K562 (cell line): Measurements from ENCODE around the gene ZNF598. TPM values are rescaled to one million over a fixed set of nuclear protein-coding genes. Genes with fewer than 3 reads are reported as not detected.
A peak's percentile ranks its signal among the peaks of the same experiment; 100 is the strongest.

Source experiments
- ATAC-seq: fragments of 200-7000 bp; cut with Tn5 transposase; 3 replicates; pipeline ENCODE4 v1.9.1; 2020; ENCODE audit warnings: moderate library complexity
- BruUV-seq: library from RNA; stranded (reverse); fragments of 400-500 nt; replicated peaks from 2 replicates; lab custom pipeline; 2021; lab: Mats Ljungman, UMichigan
- CTCF ChIA-PET: fragments of 300-600 bp; formaldehyde crosslinking; extraction: SDS; loops from one replicate; lab custom pipeline; 2021; ENCODE audit warnings: low intra/inter-chr PET ratio; lab: Yijun Ruan, JAX
- POLR2A ChIA-PET: fragments of 300-600, 350-650 bp; sonication (Branson Sonifier 250); formaldehyde crosslinking; extraction: SDS; loops from one replicate; lab custom pipeline; 2021; ENCODE audit warnings: antibody characterized with exemption, inconsistent platforms; lab: Yijun Ruan, JAX
- DNase-seq, 4 experiments: peaks; one replicate each; pipeline versions ENCODE4 v3.0.0 to v3.0.0-alpha.2; 2011 to 2018; ENCODE audit warnings: low spot score in 3 of 4, mixed read lengths in 3 of 4; ENCODE audit errors: extremely low read depth in 1 of 4
- FAIRE-seq: peaks from 2 replicates; lab custom pipeline; 2011; peaks lifted over from hg19 to GRCh38; lab: Jason Lieb, UNC
- H2AFZ ChIP-seq: 2 replicates; pipeline ENCODE4 v1.6.0; 2011; ENCODE audit warnings: low read depth, low read length, control low read depth, inconsistent platforms
- H3K27ac ChIP-seq: fragments of 200-600 bp; 3 replicates; pipeline ENCODE4 v1.8.0; 2011; ENCODE audit warnings: low read depth, mild to moderate bottlenecking, control low read depth, inconsistent platforms, low read length, moderate library complexity, mixed read lengths; ENCODE audit errors: extremely low read depth
- H3K27me3 ChIP-seq, 2 experiments: fragments of 300-600 bp in 1 of 2; 2 replicates in 1 of 2; 3 replicates in 1 of 2; pipeline versions ENCODE4 v1.6.0 to v1.8.0; 2011; ENCODE audit warnings: inconsistent platforms in 2 of 2, low read length in 2 of 2, mild to moderate bottlenecking in 1 of 2, mixed read lengths in 1 of 2, moderate library complexity in 1 of 2; ENCODE audit not compliant: control insufficient read depth in 2 of 2, insufficient read depth in 2 of 2
- H3K36me3 ChIP-seq: fragments of 300-600 bp; 3 replicates; pipeline ENCODE4 v1.8.0; 2011; ENCODE audit warnings: mild to moderate bottlenecking, low read length, inconsistent platforms; ENCODE audit not compliant: control insufficient read depth, insufficient read depth
- H3K4me1 ChIP-seq, 2 experiments: fragments of 200-600 bp in 1 of 2; replicated peaks in 1 of 2; 2 replicates in 1 of 2; 3 replicates in 1 of 2; pipeline versions ENCODE4 v1.5.1 to v1.8.0; 2011; ENCODE audit warnings: inconsistent platforms in 2 of 2, low read length in 2 of 2, mild to moderate bottlenecking in 1 of 2, mixed read lengths in 1 of 2, moderate library complexity in 1 of 2; ENCODE audit not compliant: control insufficient read depth in 2 of 2, insufficient read depth in 2 of 2
- H3K4me2 ChIP-seq: 2 replicates; pipeline ENCODE4 v1.6.1; 2011; ENCODE audit warnings: low read length, control low read depth, inconsistent platforms, mixed read lengths; ENCODE audit not compliant: insufficient read depth
- H3K4me3 ChIP-seq: fragments of 200-600 bp; sonication (generic), shearing (Covaris generic); 2 replicates; pipeline ENCODE4 v1.5.1; 2016; ENCODE audit warnings: control low read depth, inconsistent platforms
- H3K79me2 ChIP-seq: fragments of 200-600 bp; 3 replicates; pipeline ENCODE4 v1.8.0; 2011; ENCODE audit warnings: low read length, inconsistent platforms; ENCODE audit not compliant: control insufficient read depth, insufficient read depth
- H3K9ac ChIP-seq, 2 experiments: 2 replicates each; pipeline versions ENCODE4 v1.6.0 to v1.6.1; 2011; ENCODE audit warnings: low read depth in 2 of 2, low read length in 2 of 2, control low read depth in 1 of 2, inconsistent platforms in 1 of 2, mild to moderate bottlenecking in 1 of 2, mixed read lengths in 1 of 2; ENCODE audit not compliant: insufficient read depth in 1 of 2
- H3K9me1 ChIP-seq: one replicate; pipeline ENCODE4 v1.6.0; 2011; ENCODE audit warnings: inconsistent platforms, mild to moderate bottlenecking, low read length, moderate library complexity; ENCODE audit not compliant: control insufficient read depth, insufficient read depth
- H3K9me3 ChIP-seq: replicated peaks from 2 replicates; pipeline ENCODE4 v1.5.1; 2011; ENCODE audit warnings: low read depth, low read length, inconsistent platforms; ENCODE audit not compliant: control insufficient read depth, insufficient read depth
- H4K20me1 ChIP-seq: replicated peaks from 2 replicates; pipeline ENCODE4 v1.6.1; 2011; ENCODE audit warnings: low read length, inconsistent platforms, mixed read lengths; ENCODE audit not compliant: control insufficient read depth, insufficient read depth
- CAMTA2 ChIP-seq: fragments of 250-450 bp; sonication (Bioruptor Pico); conservative IDR thresholded peaks from 2 replicates; pipeline ENCODE4 v1.5.1; 2022
- HDGF ChIP-seq: fragments of 450-650 bp; IDR thresholded peaks from 2 replicates; pipeline ENCODE4 v1.6.1; 2016
- NFRKB ChIP-seq: fragments of 450-650 bp; IDR thresholded peaks from 2 replicates; pipeline ENCODE4 v1.6.1; 2016; ENCODE audit warnings: low read depth
- POLR2A ChIP-seq: fragments of 450-650 bp; conservative IDR thresholded peaks from 2 replicates; pipeline ENCODE4 v1.6.1; 2016
- POLR2G ChIP-seq: fragments of 200-400 bp; formaldehyde crosslinking; IDR thresholded peaks from 2 replicates; pipeline ENCODE4 v1.6.1; 2017; ENCODE audit warnings: low read depth, mild to moderate bottlenecking, antibody characterized with exemption, low read length, moderate library complexity
- RAD51 ChIP-seq: fragments of 450-650 bp; IDR thresholded peaks from 2 replicates; pipeline ENCODE4 v1.7.1; 2016; ENCODE audit warnings: low read depth, mild to moderate bottlenecking, borderline replicate concordance
- RBFOX2 ChIP-seq: fragments of 200-400 bp; formaldehyde crosslinking; IDR thresholded peaks from 2 replicates; pipeline ENCODE4 v1.6.1; 2017; ENCODE audit warnings: low read depth, mild to moderate bottlenecking, low read length, moderate library complexity
- ZNF512 ChIP-seq: IDR thresholded peaks from 2 replicates; pipeline ENCODE4 v1.6.1; 2016; ENCODE audit warnings: missing genetic modification characterization, missing compliant biosample characterization
- ZNF717 ChIP-seq: fragments of 250-450 bp; sonication (Bioruptor Pico); IDR thresholded peaks from 2 replicates; pipeline ENCODE4 v1.5.0; 2021
- WGBS: fragments of 100-300 bp; shearing (Covaris generic); methylation state at CpG from one replicate; pipeline ENCODE4 v1.1.6; 2016; ENCODE audit warnings: low coverage, mixed read lengths; ENCODE audit not compliant: insufficient coverage; ENCODE audit errors: missing lambda C conversion rate; 5-methylcytosine and 5-hydroxymethylcytosine counted together
- in situ Hi-C: fragments of 300-500 bp; cut with MboI; formaldehyde crosslinking; loops from 4 replicates; pipeline ENCODE4 v1.15.0; 2018; ENCODE audit warnings: inconsistent platforms, mixed read lengths
- intact Hi-C: fragments of 100-400 bp; cut with micrococcal nuclease; formaldehyde crosslinking; loops from 2 replicates; pipeline ENCODE4 v1.14.2; 2022
- polyA plus RNA-seq, 8 experiments: library from polyadenylated mRNA; depleted of rRNA in 4 of 8; stranded (reverse) in 5 of 8; unstranded in 3 of 8; fragments of >200 nt; fragmentation: Nextera tagmentation in 2 of 8; fragmentation: Illumina TruSeq in 1 of 8; extraction: Ambion mirVana in 2 of 8; extraction: Trizol in 1 of 8; gene quantifications; 2 replicates each; pipeline versions ENCODE4 v1.2.1 to v1.2.3, GENCODE V29; 2011 to 2014; ENCODE audit warnings: inconsistent platforms in 1 of 8, missing spikeins in 1 of 8
- total RNA-seq, 7 experiments: library from RNA; depleted of rRNA in 6 of 7; stranded (reverse); fragments of >200 nt in 6 of 7; fragmentation: Illumina TruSeq in 2 of 7; extraction: Trizol in 2 of 7; gene quantifications; 2 replicates each; pipeline versions ENCODE4 v1.2.1 to v1.2.3, GENCODE V29; 2011 to 2021; ENCODE audit warnings: low replicate concordance in 1 of 7

ZNF598 gene
- total and polyA plus RNA-seq, 9 of the 15 experiments (the other 6 are each of a cell fraction or from before 2014, with no cell fraction given) = 0.11 to 115 (median 29.6) TPM

DNA sequence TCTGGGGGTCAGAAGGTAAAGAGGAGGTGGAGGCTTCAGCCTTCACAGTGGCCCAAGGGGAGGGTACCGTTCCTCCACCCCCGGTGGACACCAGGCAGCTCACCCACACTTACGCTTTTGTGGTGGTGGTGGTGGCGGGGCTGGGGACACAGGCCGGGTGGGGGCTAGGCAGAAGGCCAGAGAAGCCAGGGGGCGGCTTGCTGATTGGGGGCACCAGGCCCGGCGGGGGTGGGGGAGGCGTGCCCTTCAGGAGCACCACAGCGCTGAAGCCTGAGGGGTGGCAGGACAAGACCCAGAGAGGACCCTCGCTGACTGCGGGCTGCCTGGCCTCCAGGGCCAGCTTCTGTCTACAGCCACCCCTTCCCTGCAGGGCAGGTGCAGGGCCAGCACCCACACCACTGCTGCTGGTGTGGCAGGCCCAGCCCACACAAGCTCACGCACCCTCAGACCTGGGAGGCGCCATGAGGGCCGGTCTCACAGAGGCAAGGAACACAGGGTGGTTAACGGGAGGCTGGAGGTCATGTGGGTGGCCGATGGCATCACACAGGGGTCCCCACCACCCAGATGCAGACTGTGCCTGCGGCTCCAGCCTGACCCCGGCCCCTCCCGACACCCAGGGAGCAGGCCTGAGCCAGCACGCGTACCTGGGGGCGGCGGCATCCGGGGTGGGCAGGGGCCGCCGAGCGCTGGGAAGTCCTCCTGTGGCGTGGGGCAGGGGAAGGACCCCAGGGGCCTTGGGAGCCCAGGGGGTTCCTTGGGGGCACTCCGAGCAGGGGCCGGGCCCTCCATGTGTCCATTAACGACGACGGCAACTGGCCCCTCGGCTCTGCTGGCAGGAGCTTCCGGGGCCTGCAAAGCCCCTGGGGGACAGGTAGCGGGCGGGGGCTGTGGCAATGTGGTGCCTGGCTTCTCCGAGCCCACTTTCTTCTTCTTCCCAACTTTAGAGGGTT lies 10.5 kb downstream of the ZNF598 start:
- no peak for TF ChIP-seq NFRKB
- peak; percentile 56 for TF ChIP-seq POLR2G
- TF ChIP-seq ZNF512 = no peak
- TF ChIP-seq ZNF717 (CRISPR knock-in tag) = no peak
- peak; percentile 27; the same call in 1 of the 2 replicates for TF ChIP-seq RBFOX2
- no peak for TF ChIP-seq RAD51
- TF ChIP-seq CAMTA2 (CRISPR knock-in tag) = no peak
- no peak for TF ChIP-seq HDGF
- TF ChIP-seq POLR2A = 0 out of 2 replicates have a peak, but pooled peaks have one; percentile 19
- FAIRE-seq (no peak), DNase-seq (no peak), ATAC-seq (no peak)
- intact Hi-C loops = no loop called here
- peaks cover 31% of the 10 kb centered on the region for H3K79me2 ChIP-seq
- H3K9me3 ChIP-seq = no peaks in the 10 kb centered on the region
- ChIA-PET CTCF (interaction anchor here (0.5 kb wide), 1 partner anchor 35 kb away, joined by 3 read pairs; the partner anchor contains the start of gene RPS2), POLR2A (interaction anchor here (0.6 to 3.1 kb wide), 5 partner anchors 10 to 388 kb away, joined by 3 to 13 read pairs (median 5); partner anchors contain the start of genes IFT140 and ZNF598)
- peaks cover 83% of the 10 kb centered on the region for H3K36me3 ChIP-seq
- no peak overlapping the region for H3K27ac ChIP-seq
- in situ Hi-C loops = no loop called here
- H3K4me3 ChIP-seq = no peak overlapping the region
- 88% methylated on average over 9 of the region's 39 CpGs for whole genome bisulfite sequencing
- no peak overlapping the region for H3K4me2 ChIP-seq
- no peaks in the 10 kb centered on the region for H3K27me3 ChIP-seq
- no peak overlapping the region for H2AFZ ChIP-seq
- peaks cover 8% of the 10 kb centered on the region for H4K20me1 ChIP-seq
- H3K9ac ChIP-seq = no peak overlapping the region; a peak in 1 of 4 replicates
- no peaks in the 10 kb centered on the region for H3K9me1 ChIP-seq
- BruUV-seq = no TSS peak
- peaks cover 4 to 54% of the 10 kb centered on the region in 2 experiments for H3K4me1 ChIP-seq
